HG03565 (cell line): ENCODE measurements around the gene CADM3.

ENCODE experiments used
- ATAC-seq: cut with Tn5 transposase; IDR thresholded peaks from one replicate; pipeline ENCODE4 v1.9.1; 2021; ENCODE audit warnings: mild to moderate bottlenecking, moderate library complexity; ENCODE audit not compliant: unreplicated experiment

CADM3 gene

DNA sequence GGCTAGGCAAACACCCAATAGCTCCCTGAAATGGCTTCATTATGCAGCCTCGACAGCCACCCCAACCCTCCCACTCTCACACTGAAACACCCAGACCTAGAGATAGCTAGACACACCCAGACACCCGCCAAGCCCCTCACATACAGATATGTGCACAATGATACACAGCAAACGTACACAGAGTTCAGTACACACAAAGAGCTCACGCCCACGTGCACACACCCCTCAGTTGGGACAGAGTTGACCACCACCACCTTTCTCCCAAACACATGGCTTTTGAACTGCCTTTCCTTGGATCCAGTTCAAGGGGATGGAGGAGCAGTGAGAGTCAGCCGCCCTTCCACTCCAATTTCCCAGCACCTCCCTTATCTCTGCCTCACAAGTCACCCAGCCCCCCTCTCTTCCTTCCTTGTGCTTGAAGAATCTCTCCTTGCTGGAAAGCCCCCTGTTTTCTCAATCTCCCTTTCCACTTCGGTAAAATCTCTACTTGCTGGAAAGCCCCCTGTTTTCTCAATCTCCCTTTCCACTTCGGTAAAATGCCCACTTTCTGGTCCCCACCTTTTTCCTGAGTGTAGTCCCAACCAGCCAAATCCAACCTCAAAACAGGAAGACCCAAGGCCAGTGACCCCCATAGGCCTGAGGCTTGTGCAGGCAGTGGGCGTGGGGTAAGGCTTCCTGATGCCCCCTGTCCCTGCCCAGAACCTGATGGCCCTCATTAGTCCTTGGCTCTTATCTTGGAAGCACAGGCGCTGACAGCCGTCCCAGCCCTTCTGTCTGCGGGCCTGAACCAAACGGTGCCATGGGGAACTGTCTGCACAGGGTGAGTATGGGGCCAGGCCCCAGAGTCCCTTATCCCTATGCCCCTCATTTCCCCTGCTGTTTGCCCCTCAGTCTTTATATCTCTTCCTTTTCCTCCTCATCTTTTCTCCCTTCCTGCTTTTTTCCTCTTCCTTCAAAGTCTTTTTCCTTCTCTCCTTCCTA, 33.0 kb downstream of the CADM3 start, which contains the start of gene ACKR1:
ACKR1 (plus strand) TSS at position 715 of the 981 bp plus-strand sequence; CDS start at position 800, 85 bp downstream.
- ATAC-seq: no peak

DNA sequence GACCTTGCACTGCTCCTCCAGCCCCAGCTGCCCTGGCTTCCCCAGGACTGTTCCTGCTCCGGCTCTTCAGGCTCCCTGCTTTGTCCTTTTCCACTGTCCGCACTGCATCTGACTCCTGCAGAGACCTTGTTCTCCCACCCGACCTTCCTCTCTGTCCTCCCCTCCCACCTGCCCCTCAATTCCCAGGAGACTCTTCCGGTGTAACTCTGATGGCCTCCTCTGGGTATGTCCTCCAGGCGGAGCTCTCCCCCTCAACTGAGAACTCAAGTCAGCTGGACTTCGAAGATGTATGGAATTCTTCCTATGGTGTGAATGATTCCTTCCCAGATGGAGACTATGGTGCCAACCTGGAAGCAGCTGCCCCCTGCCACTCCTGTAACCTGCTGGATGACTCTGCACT, 33.8 kb downstream of the CADM3 start:
- no peak for ATAC-seq

DNA sequence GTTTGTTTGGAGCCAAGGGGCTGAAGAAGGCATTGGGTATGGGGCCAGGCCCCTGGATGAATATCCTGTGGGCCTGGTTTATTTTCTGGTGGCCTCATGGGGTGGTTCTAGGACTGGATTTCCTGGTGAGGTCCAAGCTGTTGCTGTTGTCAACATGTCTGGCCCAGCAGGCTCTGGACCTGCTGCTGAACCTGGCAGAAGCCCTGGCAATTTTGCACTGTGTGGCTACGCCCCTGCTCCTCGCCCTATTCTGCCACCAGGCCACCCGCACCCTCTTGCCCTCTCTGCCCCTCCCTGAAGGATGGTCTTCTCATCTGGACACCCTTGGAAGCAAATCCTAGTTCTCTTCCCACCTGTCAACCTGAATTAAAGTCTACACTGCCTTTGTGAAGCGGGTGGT, 34.7 kb downstream of the CADM3 start:
- no peak for ATAC-seq

DNA sequence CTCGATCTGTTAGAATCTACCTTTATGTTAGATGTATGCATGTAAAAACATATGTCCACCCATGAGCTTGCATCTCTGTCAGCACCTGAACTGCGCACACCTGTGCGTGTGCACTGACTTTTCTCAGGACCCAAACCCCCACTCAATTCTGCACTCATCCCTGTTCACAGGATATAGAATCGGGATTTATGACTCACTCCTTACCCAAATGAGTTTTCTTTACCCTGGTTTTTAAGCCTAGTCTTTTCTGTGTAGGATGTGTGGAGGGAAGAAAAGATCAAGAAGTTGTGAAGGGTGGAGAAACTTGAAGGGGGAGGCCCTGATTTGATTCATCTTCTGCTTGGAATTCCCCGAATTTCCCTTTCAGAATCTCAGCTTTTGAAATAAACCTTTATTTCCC, 35.7 kb downstream of the CADM3 start:
- ATAC-seq: no peak

DNA sequence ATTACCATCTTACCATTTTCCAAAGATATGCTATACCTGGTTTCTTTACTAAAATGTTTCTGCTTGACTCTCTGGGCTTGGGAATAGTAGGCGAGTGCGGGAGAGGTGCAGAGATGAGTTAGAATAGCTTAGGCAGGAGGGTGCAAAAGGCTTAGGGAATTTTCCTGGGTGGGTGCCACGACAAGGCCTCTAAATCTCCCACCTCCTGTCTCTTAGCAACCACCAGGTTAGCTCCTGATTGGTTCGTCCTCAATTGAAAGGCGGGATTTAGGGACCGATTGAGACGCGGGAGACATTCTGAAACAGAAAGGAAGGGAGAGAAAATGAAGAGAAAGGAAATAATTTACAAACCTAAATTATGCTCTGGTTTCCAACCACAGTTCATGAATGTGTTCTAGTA, 36.4 kb downstream of the CADM3 start:
- no peak for ATAC-seq

DNA sequence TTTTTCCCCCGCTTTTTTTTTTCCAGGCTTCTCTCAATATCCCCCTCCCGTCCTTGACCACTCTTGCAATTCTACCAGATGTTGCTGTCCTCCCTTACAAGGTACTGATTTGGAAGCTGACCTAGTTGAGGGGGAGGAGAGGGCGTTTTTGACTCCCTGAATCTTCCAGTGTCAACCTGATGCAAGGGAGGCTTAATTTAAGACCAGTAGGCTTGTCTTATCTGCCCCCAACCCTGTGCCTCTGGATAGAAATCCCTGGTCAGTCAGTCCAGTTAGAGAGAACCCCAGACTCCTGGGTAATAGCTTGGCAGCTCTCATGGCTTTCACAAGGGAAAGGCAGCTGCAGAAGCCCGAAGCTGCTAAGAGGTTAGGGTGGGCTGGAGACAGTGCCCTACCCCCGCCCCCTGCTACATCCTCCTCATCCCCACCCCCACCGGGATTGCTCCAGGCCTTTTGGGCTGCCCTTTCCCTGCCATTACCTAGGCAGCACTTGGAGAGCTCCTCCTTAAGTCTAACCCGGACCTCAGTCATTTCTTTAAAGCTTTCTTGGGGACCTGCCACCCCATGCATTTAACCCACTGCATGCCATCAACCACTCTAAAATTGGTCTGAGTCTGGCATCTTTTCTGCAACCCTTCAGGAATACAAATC, 36.9 kb downstream of the CADM3 start:
- ATAC-seq: no peak

DNA sequence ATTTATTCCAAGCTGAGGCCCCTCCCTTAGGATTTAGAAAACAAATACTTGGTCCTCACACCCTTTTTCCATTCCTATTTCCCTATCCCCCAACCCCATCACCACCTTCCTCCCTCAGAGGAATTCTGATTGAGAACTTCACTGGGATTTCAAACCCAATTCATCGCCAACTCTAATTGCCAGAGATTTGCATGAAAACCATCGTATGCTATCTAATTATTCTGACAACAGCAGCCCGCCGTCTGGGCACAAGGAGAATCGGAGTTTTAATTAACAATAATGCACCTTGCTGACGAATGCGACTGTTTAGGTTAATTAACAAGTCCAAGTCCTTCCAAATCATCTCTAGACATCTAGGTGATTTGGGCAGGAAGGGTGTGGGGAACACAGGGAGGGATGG, 37.6 kb downstream of the CADM3 start:
- ATAC-seq: no peak

DNA sequence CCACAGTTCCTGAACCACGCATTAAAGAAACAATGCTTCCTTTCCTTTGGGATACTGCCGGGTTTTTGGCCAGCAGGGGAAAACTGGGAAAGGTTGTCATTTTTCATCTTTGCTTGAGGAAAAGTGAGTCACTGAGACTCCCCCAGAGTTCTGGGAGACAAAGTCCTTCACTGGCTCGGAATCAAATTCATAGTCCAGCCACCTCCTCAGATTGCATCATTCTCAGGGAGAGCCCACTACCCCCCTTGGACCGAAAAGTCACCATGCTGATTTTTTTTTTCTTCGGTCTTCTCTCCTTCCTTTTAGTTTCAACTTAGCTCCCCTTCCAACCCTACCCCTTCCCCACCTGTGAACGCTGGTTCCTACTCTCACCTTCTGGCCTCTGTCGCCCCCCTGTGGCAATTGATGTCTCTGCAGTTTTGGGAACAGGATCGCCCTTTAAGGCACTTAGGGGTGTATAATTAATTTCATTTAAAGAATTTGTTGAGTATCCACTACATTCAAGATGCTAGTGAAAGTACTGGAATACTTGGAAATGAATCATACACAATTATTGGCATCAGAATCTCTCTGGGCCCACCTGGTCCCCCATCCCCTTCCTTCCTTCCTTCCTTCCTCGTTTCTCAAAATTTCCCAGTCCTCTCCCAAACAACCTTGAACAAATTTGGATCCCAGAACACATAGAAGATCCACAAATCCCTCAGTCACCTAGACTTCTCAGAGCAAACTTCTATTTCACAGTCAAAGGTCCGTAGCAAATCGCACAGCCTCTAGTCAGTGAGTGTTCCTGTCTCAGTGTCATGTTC, 40.1 kb downstream of the CADM3 start:
- no peak for ATAC-seq

DNA sequence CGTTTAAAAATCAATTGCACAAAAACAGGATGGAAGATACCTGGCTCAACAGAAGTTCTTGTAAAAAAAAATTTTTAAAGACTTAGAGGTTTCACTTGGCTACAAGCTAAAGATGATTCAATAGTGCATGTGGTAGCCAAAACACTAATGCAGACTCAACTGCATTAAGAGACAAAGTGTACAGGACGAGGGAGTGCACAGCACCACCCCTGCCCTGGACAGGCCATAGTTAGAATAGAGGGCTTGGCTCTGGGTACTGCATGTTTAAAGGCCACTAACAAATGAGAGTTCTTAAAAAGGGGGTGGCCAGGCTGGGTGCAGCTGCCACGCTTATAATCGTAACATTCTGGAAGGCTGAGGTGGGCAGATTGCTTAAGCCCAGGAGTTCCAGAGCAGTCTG, 41.2 kb downstream of the CADM3 start:
- ATAC-seq: no peak

DNA sequence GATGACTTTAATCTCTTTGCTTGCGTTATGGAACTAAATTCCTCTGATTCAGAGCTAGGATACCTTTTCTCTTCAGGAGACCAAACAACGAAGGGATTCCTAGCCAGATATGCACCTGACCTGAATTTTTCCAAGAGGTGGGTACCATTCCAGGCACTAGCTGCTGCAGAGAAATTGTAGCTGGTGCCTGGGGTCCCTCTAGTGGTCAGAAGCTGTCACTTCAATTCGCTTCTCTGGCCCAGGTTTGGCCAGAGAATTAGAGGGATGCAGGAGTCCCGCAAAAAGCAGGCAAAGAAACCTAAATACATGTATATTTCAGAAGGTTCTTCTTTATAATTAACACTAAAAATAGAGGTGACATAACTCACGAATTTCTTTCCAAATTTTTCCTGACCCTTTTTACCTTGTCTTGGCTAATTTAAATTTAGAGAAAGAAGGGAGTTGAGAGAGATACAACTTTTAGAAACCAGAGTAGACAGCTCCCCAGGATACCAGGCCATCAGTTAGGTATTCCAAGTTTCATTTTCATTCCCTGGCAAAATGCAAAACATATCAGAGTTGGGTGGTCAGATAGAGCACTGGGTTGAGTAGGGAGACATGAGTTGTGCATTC, 42.8 kb downstream of the CADM3 start:
- no peak for ATAC-seq

DNA sequence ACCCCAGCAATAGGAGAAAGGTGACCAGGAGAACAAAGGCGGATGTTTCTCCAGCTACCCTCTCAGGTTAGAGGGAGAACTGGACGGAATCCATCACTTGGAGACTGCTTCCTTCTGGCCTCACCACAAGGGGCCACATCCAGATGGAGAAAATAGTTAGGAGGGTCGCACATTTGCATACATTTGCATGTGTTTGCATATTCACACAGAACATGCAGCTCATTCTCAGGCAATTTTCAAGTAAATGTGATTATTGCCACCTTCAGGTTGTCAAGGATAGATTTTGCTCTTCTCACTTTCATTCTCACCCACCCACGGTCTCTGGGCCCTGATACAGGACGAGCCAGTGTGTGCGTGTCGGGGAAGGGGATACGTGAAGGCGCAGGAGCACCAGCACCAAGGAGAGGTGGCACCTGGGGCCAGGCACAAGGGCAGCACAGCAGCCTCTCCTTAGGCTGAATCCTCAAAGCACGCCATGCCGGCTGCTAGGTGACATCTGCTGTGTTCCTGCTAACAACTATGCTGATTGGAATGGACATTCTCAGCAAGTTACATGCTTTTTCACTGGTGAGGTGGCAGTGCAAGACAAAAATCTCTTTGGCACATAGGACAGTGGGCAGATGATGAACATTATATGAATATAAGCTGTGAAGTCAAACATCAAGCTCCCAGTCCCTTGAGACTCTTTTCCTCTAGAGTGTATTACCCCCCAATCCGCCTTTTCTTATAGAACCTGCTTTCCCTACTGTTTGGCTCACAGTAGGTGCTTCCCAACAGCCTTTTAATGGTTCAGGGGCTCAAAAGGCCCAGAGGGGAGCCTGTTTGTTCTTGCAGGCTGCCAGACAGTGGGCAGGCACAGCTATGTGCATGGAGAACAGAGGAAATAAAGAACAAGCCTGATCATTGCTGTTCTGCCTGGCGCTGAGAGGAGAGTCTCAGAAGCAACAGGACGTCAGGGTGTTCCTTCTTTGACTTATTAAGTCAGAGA, 47.5 kb downstream of the CADM3 start:
- no peak for ATAC-seq

DNA sequence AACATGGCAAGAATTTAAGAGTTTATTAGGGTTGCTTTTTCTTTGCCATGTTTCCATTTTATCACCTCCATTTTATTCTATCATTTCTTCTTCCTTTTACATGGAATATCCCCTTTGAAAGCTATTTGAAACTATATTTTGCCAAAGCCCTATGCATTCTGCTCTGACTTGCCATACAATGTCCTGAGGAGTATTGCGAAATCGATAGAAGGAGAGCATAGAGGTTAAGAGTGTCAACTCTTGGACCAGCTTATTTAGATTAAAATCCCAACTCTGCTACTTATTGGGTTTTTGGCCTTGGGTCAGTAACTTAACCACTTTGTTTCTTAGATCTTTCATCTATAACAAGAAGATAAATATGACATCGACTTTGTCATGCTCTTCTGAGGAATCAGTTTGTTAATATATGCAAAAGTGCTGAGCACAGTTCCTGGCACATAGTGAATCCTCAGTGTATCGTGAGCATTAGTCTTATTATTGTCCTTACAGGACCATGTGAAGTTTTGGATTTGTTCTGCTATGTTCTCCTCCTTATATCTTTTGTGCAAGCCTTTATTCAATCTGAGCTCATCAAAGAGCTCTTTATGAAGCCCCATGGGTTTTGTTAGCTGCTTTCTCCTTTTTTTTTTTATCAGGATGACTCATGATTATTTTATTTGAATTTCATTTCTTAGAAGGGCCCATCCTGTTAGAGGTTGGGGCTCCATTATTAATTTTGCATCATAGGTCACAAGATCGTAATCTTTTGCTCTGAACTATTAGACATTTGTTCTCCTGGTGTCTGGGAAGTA, 50.9 kb downstream of the CADM3 start:
- no peak for ATAC-seq

DNA sequence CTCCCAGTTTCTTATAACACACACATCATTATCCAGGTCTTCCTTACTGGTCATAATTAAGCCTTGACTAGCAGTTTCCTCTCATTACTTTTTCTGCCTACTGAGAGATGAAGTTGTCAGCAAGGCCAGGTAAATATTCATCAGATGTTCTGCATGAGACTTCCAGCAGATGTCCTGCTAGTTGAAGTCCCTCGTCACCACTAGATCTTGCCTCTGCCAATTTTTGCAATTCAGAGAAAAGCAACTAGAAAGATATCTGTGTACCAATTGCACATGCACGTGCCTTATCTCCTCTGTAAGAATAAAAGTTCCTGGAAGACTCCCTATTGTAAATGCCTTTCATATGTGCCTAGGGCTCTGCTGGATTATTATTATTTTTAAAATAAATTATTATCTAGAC, 51.6 kb downstream of the CADM3 start:
- no peak for ATAC-seq

DNA sequence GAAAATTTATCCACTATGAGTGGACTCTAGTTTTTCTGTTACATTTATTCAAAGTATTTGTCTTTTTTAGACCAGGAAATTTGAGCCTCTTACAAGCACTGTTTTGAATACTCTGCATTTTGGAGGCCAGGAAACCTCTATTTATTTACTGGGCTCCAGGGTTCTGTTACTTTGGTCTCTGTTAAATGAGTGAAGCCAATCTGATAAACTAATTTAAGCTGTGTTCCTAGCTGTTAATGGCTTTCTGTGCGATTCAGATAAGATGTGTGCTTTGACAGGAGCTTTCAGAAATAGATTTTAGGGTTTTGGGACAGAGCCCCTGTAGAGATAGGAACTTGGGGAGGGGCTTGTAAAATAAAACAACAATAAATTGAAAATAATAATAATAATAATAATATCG, 57.1 kb downstream of the CADM3 start:
- no peak for ATAC-seq

DNA sequence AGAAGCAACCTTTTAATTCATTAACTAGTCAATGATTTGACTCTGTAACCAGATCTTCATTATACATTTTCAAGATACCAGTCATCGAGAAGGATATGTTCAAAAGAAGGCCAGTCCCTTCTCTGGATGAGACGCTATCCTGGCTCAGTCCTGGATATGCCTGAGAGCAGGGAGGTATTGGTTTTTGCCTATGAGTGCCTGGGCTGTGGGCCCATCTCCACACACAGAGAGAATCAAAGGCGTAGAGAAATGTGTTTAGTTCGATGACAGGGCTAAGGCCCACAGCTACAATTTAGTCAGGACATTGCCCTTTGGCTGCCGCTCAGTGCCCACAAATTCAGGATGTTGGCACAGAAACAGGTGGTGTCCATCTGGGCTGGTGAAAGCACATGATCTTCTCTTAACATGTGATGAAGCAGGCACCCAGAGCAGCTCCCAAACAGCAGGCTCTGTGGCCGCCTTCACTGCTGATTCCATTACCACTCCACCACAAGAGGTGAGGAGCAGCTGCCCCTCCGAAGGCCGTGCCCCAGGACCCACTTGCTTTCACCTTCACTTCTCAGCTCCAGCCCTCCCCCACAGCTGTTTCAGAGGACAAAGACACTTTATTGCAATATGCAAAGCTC, 58.0 kb downstream of the CADM3 start:
- no peak for ATAC-seq

DNA sequence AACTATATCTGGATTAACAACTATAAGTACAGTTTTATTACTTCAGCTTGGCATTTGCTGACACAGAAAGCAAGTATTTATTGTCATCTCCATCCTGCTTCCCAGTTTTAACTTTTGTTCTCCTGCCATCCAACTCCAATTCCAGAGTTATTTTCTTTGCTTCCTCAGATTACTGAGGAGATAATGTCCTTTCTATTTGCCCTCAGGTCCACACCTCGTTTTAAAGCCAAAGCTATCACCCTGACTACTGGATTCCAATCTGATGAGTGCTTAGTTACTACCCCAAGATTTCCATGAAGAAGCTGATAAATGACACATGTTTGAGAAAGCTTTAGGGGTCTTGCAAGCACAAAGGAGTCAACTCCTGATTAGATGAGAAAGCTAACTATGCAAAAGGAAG, 58.5 kb downstream of the CADM3 start:
- ATAC-seq: no peak

DNA sequence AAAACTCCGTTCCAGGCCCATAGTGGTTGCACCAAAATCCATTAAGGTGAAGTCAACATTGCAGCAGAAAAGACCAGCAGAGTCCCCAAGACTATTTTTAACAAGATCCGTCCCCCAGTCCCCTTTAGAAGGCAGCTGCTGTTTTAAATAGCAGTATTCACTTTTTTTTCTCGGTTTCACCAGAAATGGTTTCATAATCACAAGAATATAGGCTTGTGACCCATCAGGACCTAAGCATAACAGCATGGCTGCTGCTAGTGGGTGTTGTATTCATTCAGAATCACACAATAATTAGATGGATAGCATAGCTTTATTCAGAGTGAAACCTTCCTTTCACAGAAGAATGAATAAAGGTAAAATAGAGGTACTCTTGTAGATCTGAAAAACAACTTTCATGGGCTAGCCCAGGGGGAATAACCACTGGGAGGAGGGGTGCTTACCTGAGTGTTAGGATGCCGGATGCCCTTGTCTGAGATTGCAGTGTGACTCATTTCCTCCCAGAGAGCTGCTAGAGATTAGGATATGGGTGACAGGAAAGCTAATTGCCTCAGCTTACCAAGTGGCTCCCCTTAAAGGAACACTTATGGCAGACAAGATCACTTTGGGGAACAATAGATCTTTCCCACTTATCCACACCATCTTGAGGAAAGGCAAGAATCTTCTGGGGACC, 68.3 kb downstream of the CADM3 start:
- peak; percentile 83 for ATAC-seq

DNA sequence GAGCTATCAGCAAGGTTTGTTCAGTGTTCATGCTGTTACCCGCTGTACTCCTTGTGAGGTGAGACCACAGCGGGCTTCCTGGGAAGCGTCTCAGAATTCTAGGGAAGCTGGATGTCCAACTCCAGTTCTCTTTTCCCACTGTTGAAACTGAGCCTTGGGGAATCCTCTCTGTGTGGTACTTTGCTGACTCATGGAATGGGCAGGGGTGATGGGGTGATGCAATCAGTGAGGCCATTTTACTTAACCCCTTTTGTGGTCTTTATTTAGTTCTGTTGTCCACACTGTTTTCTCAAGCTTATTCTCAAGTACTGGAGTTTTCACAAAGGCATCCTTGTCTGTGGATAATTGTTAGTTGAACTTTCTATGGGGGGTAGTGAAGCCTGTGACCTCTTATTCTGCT, 75.9 kb downstream of the CADM3 start:
- no peak for ATAC-seq
